Measurements from ENCODE around the gene MTG2.

DNA sequence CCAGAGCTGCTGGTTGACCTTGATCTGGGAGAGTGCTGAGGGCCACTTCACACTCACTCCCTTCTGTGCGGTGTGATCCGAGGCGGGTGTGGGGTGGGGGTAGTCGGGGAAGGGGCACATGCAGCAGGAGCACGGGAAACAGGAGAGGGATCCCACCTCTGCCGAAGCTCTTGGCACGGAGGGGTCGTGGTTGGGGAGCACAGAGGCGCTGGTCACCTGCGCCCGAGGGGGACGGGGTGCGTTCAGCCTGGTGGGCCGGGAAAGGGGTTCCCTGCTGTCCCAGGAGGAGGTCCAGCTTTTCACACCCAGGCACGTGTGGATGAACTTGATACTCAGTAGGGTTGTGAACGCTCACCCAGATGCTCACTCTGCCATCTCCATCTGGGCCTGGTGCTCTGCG is 22.0 kb upstream of the MTG2 start:
- TF ChIP-seq POLR2A (IDR thresholded peaks at IDR 0.05) = no peak
- TF ChIP-seq, protein P1, sequence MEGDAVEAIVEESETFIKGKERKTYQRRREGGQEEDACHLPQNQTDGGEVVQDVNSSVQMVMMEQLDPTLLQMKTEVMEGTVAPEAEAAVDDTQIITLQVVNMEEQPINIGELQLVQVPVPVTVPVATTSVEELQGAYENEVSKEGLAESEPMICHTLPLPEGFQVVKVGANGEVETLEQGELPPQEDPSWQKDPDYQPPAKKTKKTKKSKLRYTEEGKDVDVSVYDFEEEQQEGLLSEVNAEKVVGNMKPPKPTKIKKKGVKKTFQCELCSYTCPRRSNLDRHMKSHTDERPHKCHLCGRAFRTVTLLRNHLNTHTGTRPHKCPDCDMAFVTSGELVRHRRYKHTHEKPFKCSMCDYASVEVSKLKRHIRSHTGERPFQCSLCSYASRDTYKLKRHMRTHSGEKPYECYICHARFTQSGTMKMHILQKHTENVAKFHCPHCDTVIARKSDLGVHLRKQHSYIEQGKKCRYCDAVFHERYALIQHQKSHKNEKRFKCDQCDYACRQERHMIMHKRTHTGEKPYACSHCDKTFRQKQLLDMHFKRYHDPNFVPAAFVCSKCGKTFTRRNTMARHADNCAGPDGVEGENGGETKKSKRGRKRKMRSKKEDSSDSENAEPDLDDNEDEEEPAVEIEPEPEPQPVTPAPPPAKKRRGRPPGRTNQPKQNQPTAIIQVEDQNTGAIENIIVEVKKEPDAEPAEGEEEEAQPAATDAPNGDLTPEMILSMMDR (IDR thresholded peaks at IDR 0.05) = no peak
